HEK293 (cell line): ENCODE measurements around the gene ACAP3.
A peak's percentile ranks its signal among the peaks of the same experiment; 100 is the strongest.

ENCODE experiments used
- EGR2 ChIP-seq: fragments of 450-650 bp; formaldehyde crosslinking; IDR thresholded peaks from 2 replicates; pipeline ENCODE4 v1.5.1; 2016; ENCODE audit warnings: low read depth, missing biosample characterization, missing genetic modification characterization
- FEZF1 ChIP-seq: fragments of 450-650 bp; formaldehyde crosslinking; IDR thresholded peaks from 2 replicates; pipeline ENCODE4 v1.5.1; 2016; ENCODE audit warnings: missing biosample characterization, missing genetic modification characterization
- HOXC10 ChIP-seq: sonication (generic); formaldehyde crosslinking; IDR thresholded peaks from 2 replicates; pipeline ENCODE4 v1.8.1; 2023; ENCODE audit warnings: mild to moderate bottlenecking, missing genetic modification reagents
- KLF10 ChIP-seq: fragments of 450-650 bp; IDR thresholded peaks from 2 replicates; pipeline ENCODE4 v1.5.1; 2018; ENCODE audit warnings: missing biosample characterization, mild to moderate bottlenecking, missing genetic modification characterization
- KLF7 ChIP-seq: fragments of 450-650 bp; formaldehyde crosslinking; IDR thresholded peaks from 2 replicates; pipeline ENCODE4 v1.5.1; 2016; ENCODE audit warnings: missing biosample characterization, missing genetic modification characterization, borderline replicate concordance
- KLF8 ChIP-seq: fragments of 450-650 bp; formaldehyde crosslinking; IDR thresholded peaks from 2 replicates; pipeline ENCODE4 v1.5.1; 2016; ENCODE audit warnings: missing biosample characterization, missing genetic modification characterization
- OVOL3 ChIP-seq: fragments of 450-650 bp; formaldehyde crosslinking; IDR thresholded peaks from 2 replicates; pipeline ENCODE4 v1.5.1; 2016; ENCODE audit warnings: missing biosample characterization, missing genetic modification characterization
- PBX3 ChIP-seq: sonication (generic); formaldehyde crosslinking; IDR thresholded peaks from 2 replicates; pipeline ENCODE4 v1.8.1; 2022; ENCODE audit warnings: mild to moderate bottlenecking, moderate library complexity, missing genetic modification reagents
- PRDM1 ChIP-seq: fragments of 450-650 bp; formaldehyde crosslinking; IDR thresholded peaks from 2 replicates; pipeline ENCODE4; 2016; ENCODE audit warnings: missing biosample characterization, missing genetic modification characterization
- PRDM10 ChIP-seq: fragments of 450-650 bp; formaldehyde crosslinking; IDR thresholded peaks from 2 replicates; pipeline ENCODE4 v1.5.1; 2016; ENCODE audit warnings: missing biosample characterization, missing genetic modification characterization
- SCRT2 ChIP-seq: fragments of 450-650 bp; formaldehyde crosslinking; IDR thresholded peaks from 2 replicates; pipeline ENCODE4 v1.5.1; 2016; ENCODE audit warnings: missing biosample characterization, missing genetic modification characterization
- SP2 ChIP-seq: fragments of 450-650 bp; formaldehyde crosslinking; IDR thresholded peaks from 2 replicates; pipeline ENCODE4 v1.5.1; 2016; ENCODE audit warnings: missing biosample characterization, missing genetic modification characterization
- SP7 ChIP-seq: fragments of 450-650 bp; formaldehyde crosslinking; IDR thresholded peaks from 2 replicates; pipeline ENCODE4 v1.5.1; 2016; ENCODE audit warnings: missing biosample characterization, missing genetic modification characterization
- ZBTB17 ChIP-seq: fragments of 450-650 bp; formaldehyde crosslinking; IDR thresholded peaks from 2 replicates; pipeline ENCODE4 v1.5.1; 2016; ENCODE audit warnings: missing biosample characterization, missing genetic modification characterization
- ZEB2 ChIP-seq: fragments of 450-650 bp; formaldehyde crosslinking; IDR thresholded peaks from 2 replicates; pipeline ENCODE4 v1.5.1; 2016; ENCODE audit warnings: missing biosample characterization, missing genetic modification characterization
- ZNF112 ChIP-seq: fragments of 450-650 bp; formaldehyde crosslinking; IDR thresholded peaks from 2 replicates; pipeline ENCODE4 v1.5.0; 2017; ENCODE audit warnings: missing biosample characterization, missing genetic modification characterization
- ZNF121 ChIP-seq: fragments of 450-650 bp; formaldehyde crosslinking; IDR thresholded peaks from 2 replicates; pipeline ENCODE4 v1.5.1; 2016; ENCODE audit warnings: missing biosample characterization, missing genetic modification characterization
- ZNF132 ChIP-seq: fragments of 450-650 bp; formaldehyde crosslinking; IDR thresholded peaks from 2 replicates; pipeline ENCODE4 v1.5.1; 2017; ENCODE audit warnings: missing biosample characterization, missing genetic modification characterization, borderline replicate concordance
- ZNF214 ChIP-seq: fragments of 450-650 bp; formaldehyde crosslinking; IDR thresholded peaks from 2 replicates; pipeline ENCODE4 v1.5.1; 2017; ENCODE audit warnings: missing biosample characterization, mild to moderate bottlenecking, missing genetic modification characterization, borderline replicate concordance
- ZNF324 ChIP-seq: fragments of 450-650 bp; formaldehyde crosslinking; IDR thresholded peaks from 2 replicates; pipeline ENCODE4 v1.5.1; 2016; ENCODE audit warnings: missing biosample characterization, missing genetic modification characterization
- ZNF341 ChIP-seq: fragments of 450-650 bp; formaldehyde crosslinking; IDR thresholded peaks from 2 replicates; pipeline ENCODE4; 2016; ENCODE audit warnings: low read depth, missing biosample characterization, missing genetic modification characterization
- ZNF398 ChIP-seq: fragments of 450-650 bp; formaldehyde crosslinking; IDR thresholded peaks from 2 replicates; pipeline ENCODE4 v1.5.1; 2017; ENCODE audit warnings: missing biosample characterization, missing genetic modification characterization
- ZNF501 ChIP-seq: fragments of 450-650 bp; formaldehyde crosslinking; IDR thresholded peaks from 2 replicates; pipeline ENCODE4 v1.5.1; 2016; ENCODE audit warnings: missing biosample characterization, missing genetic modification characterization
- ZNF549 ChIP-seq: fragments of 450-650 bp; IDR thresholded peaks from 2 replicates; pipeline ENCODE4 v1.5.1; 2018; ENCODE audit warnings: missing biosample characterization, missing genetic modification characterization, mild to moderate bottlenecking, inconsistent platforms, moderate library complexity
- ZNF561 ChIP-seq: fragments of 450-650 bp; IDR thresholded peaks from 2 replicates; pipeline ENCODE4 v1.5.1; 2018; ENCODE audit warnings: missing biosample characterization, missing genetic modification characterization, borderline replicate concordance
- ZNF596 ChIP-seq: fragments of 450-650 bp; IDR thresholded peaks from 2 replicates; pipeline ENCODE4 v1.5.0; 2018; ENCODE audit warnings: missing biosample characterization, mild to moderate bottlenecking, missing genetic modification characterization, moderate library complexity
- ZNF654 ChIP-seq: fragments of 450-650 bp; formaldehyde crosslinking; IDR thresholded peaks from 2 replicates; pipeline ENCODE4 v1.5.1; 2016; ENCODE audit warnings: low read depth, missing biosample characterization, missing genetic modification characterization
- ZNF785 ChIP-seq: fragments of 450-650 bp; formaldehyde crosslinking; IDR thresholded peaks from 2 replicates; pipeline ENCODE4 v1.5.1; 2016; ENCODE audit warnings: missing biosample characterization, missing genetic modification characterization
- ZNF792 ChIP-seq: fragments of 450-650 bp; formaldehyde crosslinking; IDR thresholded peaks from 2 replicates; pipeline ENCODE4 v1.5.1; 2016; ENCODE audit warnings: missing biosample characterization, missing genetic modification characterization
- ZNF843 ChIP-seq: fragments of 450-650 bp; formaldehyde crosslinking; IDR thresholded peaks from 2 replicates; pipeline ENCODE4 v1.5.1; 2016; ENCODE audit warnings: missing biosample characterization, missing genetic modification characterization
- ZSCAN23 ChIP-seq: fragments of 450-650 bp; formaldehyde crosslinking; IDR thresholded peaks from 2 replicates; pipeline ENCODE4 v1.5.1; 2016; ENCODE audit warnings: missing biosample characterization, missing genetic modification characterization

The ACAP3 gene

GRCh38 chr1:1351511-1352427 lies 44.0 kb upstream of the ACAP3 start (continued):
- TF ChIP-seq ZNF596 (tag by site-specific recombination) (no peak), ZNF843 (tag by site-specific recombination) (no peak), ZNF501 (no peak), ZNF341 (peak; percentile 97), OVOL3 (no peak), FEZF1 (tag by site-specific recombination) (no peak), ZNF121 (tag by site-specific recombination) (no peak), KLF10 (tag by site-specific recombination) (no peak), ZNF398 (no peak), ZNF561 (tag by site-specific recombination) (no peak), PBX3 (CRISPR knock-in tag) (no peak), ZNF549 (tag by site-specific recombination) (no peak), EGR2 (tag by site-specific recombination) (peak; percentile 48; the same call in 1 of the 2 replicates), KLF8 (tag by site-specific recombination) (0 out of 2 replicates have a peak, but pooled peaks have one; percentile 28), ZNF324 (tag by site-specific recombination) (no peak), ZSCAN23 (tag by site-specific recombination) (no peak), PRDM1 (tag by site-specific recombination) (no peak), KLF7 (no peak), ZNF132 (tag by site-specific recombination) (no peak), ZNF214 (no peak), ZNF792 (tag by site-specific recombination) (no peak), HOXC10 (CRISPR knock-in tag) (no peak), ZNF785 (no peak), SP7 (tag by site-specific recombination) (peak; percentile 19; the same call in 1 of the 2 replicates), ZEB2 (no peak), ZNF654 (tag by site-specific recombination) (no peak), SP2 (tag by site-specific recombination) (peak; percentile 66), SCRT2 (tag by site-specific recombination) (no peak), ZBTB17 (tag by site-specific recombination) (peak; percentile 73), PRDM10 (tag by site-specific recombination) (no peak), ZNF112 (tag by site-specific recombination) (no peak)
